Aorta (tissue), 5 donors: ENCODE measurements around the gene PSMD2. TPM values are rescaled to one million over a fixed set of nuclear protein-coding genes. Genes with fewer than 3 reads are reported as not detected.
"Not testable (repeated sequence)": the region's sequence is repeated elsewhere in the genome, so short reads cannot be mapped to it uniquely, and the experiment has no call there.

ENCODE experiments used
- ATAC-seq: fragments of 200-7000 bp; cut with Tn5 transposase; one replicate; pipeline ENCODE4 v1.9.1; 2022; ENCODE audit warnings: moderate library complexity; ENCODE audit not compliant: low FRiP score
- DNase-seq, 2 donors: peaks; one replicate each; pipeline ENCODE4 v3.0.0-alpha.2; 2020
- H3K27ac ChIP-seq, 2 donors: one replicate each; pipeline ENCODE4 v1.5.1; 2013; ENCODE audit warnings: low read length in 2 of 2, mild to moderate bottlenecking in 2 of 2, moderate library complexity in 2 of 2, control low read depth in 1 of 2, inconsistent platforms in 1 of 2, low read depth in 1 of 2
- H3K27me3 ChIP-seq, 2 donors: one replicate each; pipeline ENCODE4 v1.6.1; 2013; ENCODE audit warnings: control low read depth in 1 of 2, low read length in 1 of 2, mild to moderate bottlenecking in 1 of 2, moderate library complexity in 1 of 2; ENCODE audit not compliant: insufficient read depth in 2 of 2, control insufficient read depth in 1 of 2
- H3K36me3 ChIP-seq, 2 donors: one replicate each; pipeline ENCODE4 v1.6.1; 2013; ENCODE audit warnings: control low read depth in 1 of 2, low read length in 1 of 2, mild to moderate bottlenecking in 1 of 2; ENCODE audit not compliant: insufficient read depth in 2 of 2, control insufficient read depth in 1 of 2
- H3K4me1 ChIP-seq, 2 donors: one replicate each; pipeline ENCODE4 v1.6.1; 2013; ENCODE audit warnings: low read length in 2 of 2, control low read depth in 1 of 2, mild to moderate bottlenecking in 1 of 2, moderate library complexity in 1 of 2; ENCODE audit not compliant: insufficient read depth in 2 of 2, control insufficient read depth in 1 of 2
- H3K4me3 ChIP-seq, 2 donors: one replicate each; pipeline ENCODE4 v1.5.1; 2013; ENCODE audit warnings: low read length in 2 of 2, control low read depth in 1 of 2, mild to moderate bottlenecking in 1 of 2
- H3K9me3 ChIP-seq: one replicate; pipeline ENCODE4 v1.6.1; 2013; ENCODE audit warnings: mild to moderate bottlenecking, low read length; ENCODE audit not compliant: control insufficient read depth
- WGBS, 2 donors: extraction: QIAGEN DNeasy Blood & Tissue Kit; methylation state at CpG; one replicate each; pipeline ENCODE4 v1.1.7; 2013; 5-methylcytosine and 5-hydroxymethylcytosine counted together
- intact Hi-C, 2 donors: fragments of 100-400 bp; cut with DNase I; formaldehyde crosslinking; loops; one replicate each; pipeline versions ENCODE4 v1.14.2 to v1.15.0; 2022
- polyA plus RNA-seq, 2 donors: library from polyadenylated mRNA; stranded (reverse); fragments of 200-250 nt; gene quantifications; one replicate each; pipeline ENCODE4 v1.2.3, GENCODE V29; 2013
- total RNA-seq, 2 donors: library from RNA; stranded (reverse); fragmentation: NEBNext Ultra II Directional; extraction: Animal tissue kit (Norgen Biotek cat#: 25700); gene quantifications; one replicate each; pipeline ENCODE4 v1.2.1, GENCODE V29; 2021
- donor health status: healthy with polysubstance abuse.
- donor health status: Bipolar disorder and iron deficiency.
- donor health status: DM: no; HTN: no; CAD: no.
- donor health status: DM: no; HTN: no; CAD: no.
- donor health status: DM: yes; HTN: yes; CAD: no.

The PSMD2 gene
- total and polyA plus RNA-seq, 4 donors = 116 to 143 (median 139) TPM

DNA sequence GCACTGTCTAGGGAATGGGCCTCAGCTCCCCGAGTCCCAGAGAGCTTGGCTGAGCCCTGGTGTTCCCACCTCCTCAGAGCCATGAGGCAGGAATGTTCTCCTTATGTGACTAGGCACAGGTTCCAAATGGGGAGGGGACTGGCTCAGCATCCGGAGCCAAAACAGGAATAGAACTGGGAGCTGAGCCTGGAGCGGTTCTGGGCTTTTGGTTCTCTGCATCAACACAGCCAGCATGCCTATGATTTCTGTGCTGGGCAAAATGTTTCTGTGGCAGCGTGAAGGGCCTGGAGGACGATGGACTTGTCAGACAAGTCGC lies 38.3 kb downstream of the PSMD2 start, which contains the start of gene FAM131A:
Gene FAM131A, plus strand, starts transcription at position 202 of the 316 bp plus-strand sequence. Its CDS starts 31 bp downstream, at position 233.
- H3K4me3 ChIP-seq = peak within 1 kb of the TSS; percentile 19 to 73
- H3K36me3 ChIP-seq = peaks cover 0 to 3% of the 10 kb centered on the region in 2 donors
- peak within 1 kb of the TSS; percentile 78 to 94 for H3K27ac ChIP-seq
- H3K27me3 ChIP-seq = no peaks in the 10 kb centered on the region
- WGBS, 2 donors = 3 to 5% methylated on average over 6 of the region's 6 CpGs
- no peaks in the 10 kb centered on the region for H3K9me3 ChIP-seq
- peak; percentile 75 for ATAC-seq
- DNase-seq = peak; percentile 84 to 89
- no peaks in the 10 kb centered on the region for H3K4me1 ChIP-seq
- intact Hi-C loops = loop anchor here in 1 of 2 donors (1.0 kb wide), 1 partner anchor 23 kb away; the partner anchor contains the start of gene EIF4G1

DNA sequence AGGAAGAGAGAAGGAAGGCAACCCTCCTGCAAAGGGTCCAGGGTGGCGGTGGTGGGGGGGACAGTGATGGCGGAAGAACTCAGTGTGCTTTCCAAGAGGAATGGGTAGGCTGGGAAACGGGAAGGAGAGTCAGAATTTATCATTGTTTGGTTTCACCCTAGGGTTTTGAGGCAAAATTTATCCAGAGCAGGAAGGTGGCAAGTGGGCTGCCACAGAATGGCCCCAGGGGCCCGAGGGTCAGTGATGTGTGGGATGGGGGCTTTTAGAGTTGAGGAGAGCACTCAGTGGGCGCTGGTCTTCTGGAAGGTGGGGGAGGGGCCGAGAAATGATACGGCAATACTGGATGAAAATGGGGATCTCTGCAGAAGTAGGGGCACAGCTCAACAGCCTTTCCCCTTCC lies 38.9 kb downstream of the PSMD2 start:
- no peak for ATAC-seq
- Histone ChIP-seq H3K36me3 (no peaks in the 10 kb centered on the region), H3K27ac (peak overlapping the region; percentile 23 to 94), H3K27me3 (no peaks in the 10 kb centered on the region), H3K4me1 (no peaks in the 10 kb centered on the region), H3K4me3 (peak overlapping the region in 1 of 2 donors; percentile 19), H3K9me3 (no peaks in the 10 kb centered on the region)
- WGBS, 2 donors = 8 to 10% methylated on average over 7 of the region's 7 CpGs
- intact Hi-C loops = loop anchor here in 1 of 2 donors (1.0 to 2.0 kb wide), 2 partner anchors 23 to 24 kb away; partner anchors contain the start of genes CLCN2, EIF4G1 and POLR2H
- DNase-seq = no peak

DNA sequence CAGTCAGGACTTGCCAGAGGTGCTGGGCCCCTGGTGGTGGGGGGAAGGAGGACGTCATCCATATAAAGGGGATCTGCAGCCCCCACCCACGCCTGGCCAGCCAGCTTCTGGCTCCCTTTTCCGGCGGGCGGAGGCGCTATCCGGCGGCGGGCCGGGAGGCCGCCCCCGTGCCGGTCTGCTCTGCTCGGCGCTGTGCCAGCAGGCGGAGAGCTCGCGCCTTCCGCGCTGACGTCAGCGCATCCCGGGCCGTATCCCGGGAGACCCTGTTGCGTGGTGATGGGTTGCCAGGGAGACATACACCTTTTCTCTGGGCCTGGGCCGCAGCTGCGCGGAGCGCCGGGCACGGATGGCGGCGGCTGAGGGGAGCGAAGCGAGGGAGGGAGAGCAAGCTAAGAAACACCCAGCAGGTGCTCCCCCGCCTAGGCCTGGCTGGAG lies 39.5 kb downstream of the PSMD2 start:
- no peaks in the 10 kb centered on the region for H3K27me3 ChIP-seq
- peaks cover 0 to 2% of the 10 kb centered on the region in 2 donors for H3K36me3 ChIP-seq
- 6 to 7% methylated on average over 32 to 37 of the region's 37 CpGs for WGBS, 2 donors
- H3K4me1 ChIP-seq = no peaks in the 10 kb centered on the region
- H3K4me3 ChIP-seq = peak overlapping the region in 1 of 2 donors; percentile 27
- intact Hi-C loops = loop anchor here in 1 of 2 donors (2.0 kb wide), 1 partner anchor 22 kb away; the partner anchor contains the start of genes CLCN2 and POLR2H
- H3K9me3 ChIP-seq = no peaks in the 10 kb centered on the region
- peak overlapping the region; percentile 23 to 94 for H3K27ac ChIP-seq
- peak; percentile 89 to 97 for DNase-seq
- ATAC-seq = peak; percentile 64

DNA sequence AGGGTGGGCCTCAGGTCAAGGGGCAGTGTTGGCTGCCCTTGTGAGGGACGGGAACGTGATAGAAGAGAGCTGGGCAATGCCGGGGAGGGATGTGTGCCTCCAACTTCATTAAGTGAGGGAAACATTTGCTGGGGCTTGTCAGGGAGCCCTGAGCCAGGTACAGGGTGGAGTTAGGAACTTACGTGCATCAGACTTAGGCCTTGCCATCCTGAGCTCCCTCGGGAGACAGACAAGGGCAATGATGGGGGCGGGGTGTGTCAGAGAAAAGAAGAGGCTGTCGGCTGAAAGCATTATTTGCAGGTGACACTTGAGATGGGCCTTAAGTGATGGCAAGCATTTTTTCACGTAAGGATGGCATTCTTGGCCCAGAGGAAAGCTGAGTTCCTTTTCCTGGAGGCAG lies 40.0 kb downstream of the PSMD2 start:
- DNase-seq = peak in 1 of 2 donors; percentile 49
- Histone ChIP-seq H3K4me3 (peak overlapping the region in 1 of 2 donors; percentile 27), H3K4me1 (no peaks in the 10 kb centered on the region), H3K9me3 (no peaks in the 10 kb centered on the region), H3K27ac (peak overlapping the region in 1 of 2 donors; percentile 49), H3K36me3 (peaks cover 0 to 2% of the 10 kb centered on the region in 2 donors), H3K27me3 (no peaks in the 10 kb centered on the region)
- ATAC-seq = no peak
- intact Hi-C loops = loop anchor here in 1 of 2 donors (2.0 kb wide), 1 partner anchor 22 kb away; the partner anchor contains the start of genes CLCN2 and POLR2H
- WGBS, 2 donors = 13 to 16% methylated on average over 8 of the region's 8 CpGs

DNA sequence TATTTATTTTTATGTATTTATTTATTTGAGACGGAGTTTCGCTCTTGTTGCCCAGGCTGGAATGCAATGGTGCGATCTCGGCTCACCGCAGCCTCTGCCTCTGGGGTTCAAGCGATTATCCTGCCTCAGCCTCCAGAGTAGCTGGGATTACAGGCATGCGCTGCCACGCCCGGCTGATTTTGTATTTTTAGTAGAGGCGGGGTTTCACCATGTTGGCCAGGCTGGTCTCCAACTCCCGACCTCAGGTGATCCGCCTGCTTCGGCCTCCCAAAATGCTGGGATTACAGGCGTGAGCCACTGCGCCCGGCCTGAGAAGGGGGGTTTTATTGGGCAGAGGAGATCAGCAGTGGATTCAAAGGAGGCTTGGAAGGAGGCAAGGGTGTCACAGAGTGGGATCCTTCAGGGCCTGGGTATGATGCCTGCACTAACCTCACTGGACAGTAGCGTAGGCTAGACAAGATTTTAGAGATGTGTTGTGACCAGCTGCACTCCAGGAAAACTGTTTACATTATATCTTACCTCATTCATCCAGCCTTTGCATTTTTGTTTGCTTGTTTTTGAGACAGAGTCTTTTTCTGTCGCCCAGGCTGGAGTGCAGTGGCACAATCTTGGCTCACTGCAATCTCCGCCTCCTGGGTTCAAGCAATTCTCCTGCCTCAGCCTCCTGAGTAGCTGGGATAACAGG lies 40.6 kb downstream of the PSMD2 start:
- intact Hi-C loops = loop anchor here in 1 of 2 donors (2.0 kb wide), 1 partner anchor 21 kb away; the partner anchor contains the start of genes CLCN2 and POLR2H
- H3K36me3 ChIP-seq, H3K27me3 ChIP-seq, DNase-seq, H3K4me3 ChIP-seq, ATAC-seq, H3K4me1 ChIP-seq, H3K27ac ChIP-seq, H3K9me3 ChIP-seq: not testable (repeated sequence)
- 73 to 82% methylated on average over 19 of the region's 19 CpGs for WGBS, 2 donors

DNA sequence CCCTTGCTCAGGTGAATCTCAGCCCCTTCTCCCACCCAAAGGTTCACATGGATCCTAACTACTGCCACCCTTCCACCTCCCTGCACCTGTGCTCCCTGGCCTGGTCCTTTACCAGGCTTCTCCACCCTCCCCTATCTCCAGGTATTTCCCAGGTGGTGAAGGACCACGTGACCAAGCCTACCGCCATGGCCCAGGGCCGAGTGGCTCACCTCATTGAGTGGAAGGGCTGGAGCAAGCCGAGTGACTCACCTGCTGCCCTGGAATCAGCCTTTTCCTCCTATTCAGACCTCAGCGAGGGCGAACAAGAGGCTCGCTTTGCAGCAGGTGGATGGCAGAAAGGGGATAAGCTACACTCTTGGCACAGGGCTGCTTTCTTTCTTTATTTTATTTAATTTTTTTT lies 42.9 kb downstream of the PSMD2 start:
- no peaks in the 10 kb centered on the region for H3K9me3 ChIP-seq
- no peak overlapping the region for H3K27ac ChIP-seq
- WGBS, 2 donors = 85 to 87% methylated on average over 7 of the region's 7 CpGs
- DNase-seq = peak in 1 of 2 donors; percentile 42
- no peak overlapping the region for H3K4me3 ChIP-seq
- H3K4me1 ChIP-seq = no peaks in the 10 kb centered on the region
- H3K27me3 ChIP-seq = no peaks in the 10 kb centered on the region
- intact Hi-C loops = no loop called here
- ATAC-seq = no peak
- H3K36me3 ChIP-seq = peaks cover 0 to 6% of the 10 kb centered on the region in 2 donors

DNA sequence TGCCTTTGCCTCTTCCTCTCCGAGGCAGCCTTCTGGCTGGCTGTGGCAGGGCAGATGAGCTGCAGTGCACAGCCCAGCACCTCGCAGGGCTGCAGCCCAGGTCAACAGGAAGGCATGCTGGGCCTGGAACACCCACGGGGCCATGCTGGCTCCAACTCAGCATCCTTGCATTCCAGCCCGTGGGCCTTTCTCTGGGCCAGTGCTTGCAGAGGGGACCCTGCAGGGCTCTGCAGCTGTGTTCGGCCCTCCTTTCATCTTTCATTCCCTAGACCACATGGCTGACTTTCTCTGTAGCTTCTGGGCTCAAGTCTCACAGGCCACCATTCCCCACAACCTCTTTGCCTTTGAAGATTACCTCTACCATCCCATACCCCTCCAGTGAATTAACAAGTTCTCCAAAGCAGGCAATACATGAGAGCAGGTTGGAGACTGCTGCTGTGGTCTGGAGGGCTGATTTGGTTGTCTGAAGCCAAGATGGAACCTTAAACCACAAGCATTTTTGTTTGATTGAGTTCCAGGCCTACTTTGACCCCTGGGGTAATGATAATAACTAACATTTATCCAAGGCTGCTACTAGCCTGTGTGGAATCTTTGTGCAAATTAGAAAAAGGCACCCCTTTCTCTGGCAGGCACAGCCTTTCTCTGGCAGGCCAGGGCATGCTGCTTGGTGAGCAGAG lies 44.3 kb downstream of the PSMD2 start:
- ATAC-seq (no peak), DNase-seq (no peak)
- Histone ChIP-seq H3K4me1 (no peaks in the 10 kb centered on the region), H3K36me3 (peaks cover 0 to 6% of the 10 kb centered on the region in 2 donors), H3K27me3 (no peaks in the 10 kb centered on the region), H3K27ac (no peak overlapping the region), H3K9me3 (no peaks in the 10 kb centered on the region), H3K4me3 (no peak overlapping the region)
- intact Hi-C loops = no loop called here
- WGBS, 2 donors = 38 to 48% methylated on average over 5 of the region's 5 CpGs

DNA sequence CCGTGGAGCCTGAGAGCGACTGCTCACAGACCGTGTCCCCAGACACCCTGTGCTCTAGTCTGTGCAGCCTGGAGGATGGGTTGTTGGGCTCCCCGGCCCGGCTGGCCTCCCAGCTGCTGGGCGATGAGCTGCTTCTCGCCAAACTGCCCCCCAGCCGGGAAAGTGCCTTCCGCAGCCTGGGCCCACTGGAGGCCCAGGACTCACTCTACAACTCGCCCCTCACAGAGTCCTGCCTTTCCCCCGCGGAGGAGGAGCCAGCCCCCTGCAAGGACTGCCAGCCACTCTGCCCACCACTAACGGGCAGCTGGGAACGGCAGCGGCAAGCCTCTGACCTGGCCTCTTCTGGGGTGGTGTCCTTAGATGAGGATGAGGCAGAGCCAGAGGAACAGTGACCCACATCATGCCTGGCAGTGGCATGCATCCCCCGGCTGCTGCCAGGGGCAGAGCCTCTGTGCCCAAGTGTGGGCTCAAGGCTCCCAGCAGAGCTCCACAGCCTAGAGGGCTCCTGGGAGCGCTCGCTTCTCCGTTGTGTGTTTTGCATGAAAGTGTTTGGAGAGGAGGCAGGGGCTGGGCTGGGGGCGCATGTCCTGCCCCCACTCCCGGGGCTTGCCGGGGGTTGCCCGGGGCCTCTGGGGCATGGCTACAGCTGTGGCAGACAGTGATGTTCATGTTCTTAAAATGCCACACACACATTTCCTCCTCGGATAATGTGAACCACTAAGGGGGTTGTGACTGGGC lies 45.7 kb downstream of the PSMD2 start:
- no peak for ATAC-seq
- Histone ChIP-seq H3K36me3 (peaks cover 0 to 6% of the 10 kb centered on the region in 2 donors), H3K4me3 (no peak overlapping the region), H3K4me1 (no peaks in the 10 kb centered on the region), H3K27ac (no peak overlapping the region), H3K27me3 (no peaks in the 10 kb centered on the region), H3K9me3 (no peaks in the 10 kb centered on the region)
- 70 to 73% methylated on average over 24 of the region's 24 CpGs for WGBS, 2 donors
- peak in 1 of 2 donors; percentile 40 for DNase-seq
- intact Hi-C loops = no loop called here
